ENCODE measurements around the gene CAV3.

CAV3 gene

GRCh38 chr3:8755564-8756237 lies 22.1 kb downstream of the CAV3 start:
- TF ChIP-seq EZH2phosphoT487 (IDR thresholded peaks at IDR 0.05; ENCODE audit: low read depth) (no peak), CTCF (IDR thresholded peaks at IDR 0.05; ENCODE audit: low read depth, low read length) (peak; percentile 12; the same call in 1 of the 2 replicates)
- no peak overlapping the region for H3K4me2 ChIP-seq (ENCODE audit: low read length)
- no peaks in the 10 kb centered on the region for H3K9me3 ChIP-seq (ENCODE audit: insufficient read depth, low read length)
- H4K20me1 ChIP-seq (ENCODE audit: insufficient read depth, low read length): no peaks in the 10 kb centered on the region
- no peak overlapping the region for H2AFZ ChIP-seq (ENCODE audit: low read depth, low read length)
- peaks cover 17% of the 10 kb centered on the region for H3K36me3 ChIP-seq (replicated peaks; ENCODE audit: low read depth, low read length)
- no peak overlapping the region for H3K4me3 ChIP-seq (ENCODE audit: low read length)
- no peak overlapping the region for H3K9ac ChIP-seq (ENCODE audit: low read length)
- peaks cover 36% of the 10 kb centered on the region for H3K4me1 ChIP-seq (ENCODE audit: low read length)
- H3K27ac ChIP-seq (ENCODE audit: low read length): no peak overlapping the region
- no peaks in the 10 kb centered on the region for H3K27me3 ChIP-seq (ENCODE audit: low read depth, low read length)
- peaks cover 5% of the 10 kb centered on the region; the same call in 1 of the 2 replicates for H3K79me2 ChIP-seq (ENCODE audit: low read length)

DNA sequence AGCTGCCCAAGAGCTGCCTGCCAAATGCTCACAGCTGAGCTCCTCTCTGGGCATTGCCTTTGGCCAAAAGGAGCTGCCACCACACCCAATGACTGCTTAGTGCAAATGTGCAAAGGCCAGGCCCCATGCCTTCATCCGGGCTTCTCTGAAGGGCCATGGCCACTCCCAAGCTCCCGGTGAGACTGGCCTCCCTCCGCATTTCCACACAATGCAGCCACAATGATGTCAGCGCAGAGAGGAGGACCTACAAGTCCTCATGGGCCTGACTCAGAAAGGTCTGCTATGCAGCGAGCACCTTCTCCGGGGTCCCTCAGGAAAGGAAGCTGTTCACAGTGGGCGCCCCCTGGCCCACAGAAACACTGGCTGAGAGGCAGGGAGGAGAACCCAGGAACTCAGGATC lies 23.1 kb downstream of the CAV3 start:
- peaks cover 5% of the 10 kb centered on the region; the same call in 1 of the 2 replicates for H3K79me2 ChIP-seq (ENCODE audit: low read length)
- H2AFZ ChIP-seq (ENCODE audit: low read depth, low read length): no peak overlapping the region
- no peaks in the 10 kb centered on the region for H3K27me3 ChIP-seq (ENCODE audit: low read depth, low read length)

DNA sequence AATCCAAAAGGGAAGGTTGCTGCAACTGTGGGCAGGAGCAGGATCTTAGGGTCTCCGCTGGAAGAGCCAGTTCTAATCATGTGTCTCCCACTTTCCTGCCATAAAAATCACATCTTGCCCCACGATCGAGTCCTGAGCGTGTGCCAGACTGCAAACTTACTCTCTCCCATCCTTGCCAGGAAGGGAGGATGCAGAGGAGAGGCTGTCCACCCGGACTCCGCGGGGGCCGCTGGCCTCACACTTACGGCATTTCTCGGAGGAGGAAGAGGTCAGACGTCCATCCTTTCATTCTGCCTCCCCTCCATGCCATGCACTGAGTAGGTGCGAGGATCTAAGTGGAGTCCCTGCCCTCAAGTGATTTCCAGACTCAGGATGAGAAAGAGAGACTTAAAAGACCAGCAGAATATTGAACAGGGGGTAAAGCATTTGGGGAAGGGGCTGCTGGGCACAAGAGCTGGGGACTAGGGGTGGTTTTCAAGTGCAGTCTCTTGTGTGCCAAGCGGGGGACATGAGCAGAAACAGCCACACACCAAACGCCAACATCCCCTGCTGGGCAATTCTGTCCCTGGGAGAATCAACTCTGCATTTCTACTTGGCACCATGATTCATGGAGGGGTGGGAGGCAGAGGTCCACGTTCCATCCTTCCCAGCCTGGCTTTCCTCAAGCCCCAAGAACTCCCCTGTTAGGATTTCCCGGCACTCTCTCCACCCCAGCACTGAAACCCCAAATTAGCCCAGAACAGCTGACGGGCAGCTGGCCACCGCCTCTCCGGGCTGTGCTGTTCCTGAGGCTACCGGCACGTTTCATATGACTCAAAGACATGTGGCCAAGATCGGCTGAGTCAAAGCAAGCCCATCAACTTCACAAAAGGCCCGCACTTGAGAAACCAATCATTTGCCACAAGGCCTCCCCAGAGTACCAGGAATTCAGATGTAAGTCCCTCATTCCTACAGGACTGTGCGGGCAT lies 24.2 kb downstream of the CAV3 start:
- TF ChIP-seq EZH2phosphoT487 (IDR thresholded peaks at IDR 0.05; ENCODE audit: low read depth) (no peak), CTCF (IDR thresholded peaks at IDR 0.05; ENCODE audit: low read depth, low read length) (no peak)
- H3K27ac ChIP-seq (ENCODE audit: low read length): peak overlapping the region; percentile 82
- peaks cover 5% of the 10 kb centered on the region; the same call in 1 of the 2 replicates for H3K79me2 ChIP-seq (ENCODE audit: low read length)
- H3K27me3 ChIP-seq (ENCODE audit: low read depth, low read length): no peaks in the 10 kb centered on the region
- H3K4me2 ChIP-seq (ENCODE audit: low read length): peak overlapping the region; percentile 38
- H4K20me1 ChIP-seq (ENCODE audit: insufficient read depth, low read length): no peaks in the 10 kb centered on the region
- H3K4me1 ChIP-seq (ENCODE audit: low read length): peaks cover 49% of the 10 kb centered on the region
- no peak overlapping the region for H2AFZ ChIP-seq (ENCODE audit: low read depth, low read length)
- peak overlapping the region; percentile 18; the same call in 1 of the 2 replicates for H3K4me3 ChIP-seq (ENCODE audit: low read length)
- H3K9ac ChIP-seq (ENCODE audit: low read length): peak overlapping the region; percentile 28; the same call in 1 of the 2 replicates
- no peaks in the 10 kb centered on the region for H3K9me3 ChIP-seq (ENCODE audit: insufficient read depth, low read length)
- H3K36me3 ChIP-seq (replicated peaks; ENCODE audit: low read depth, low read length): peaks cover 15% of the 10 kb centered on the region

More for the DNA sequence above, 23.1 kb downstream of the CAV3 start:
- Histone ChIP-seq H3K9me3 (ENCODE audit: insufficient read depth, low read length) (no peaks in the 10 kb centered on the region), H3K9ac (ENCODE audit: low read length) (no peak overlapping the region), H3K4me3 (ENCODE audit: low read length) (no peak overlapping the region), H3K27ac (ENCODE audit: low read length) (no peak overlapping the region), H3K4me2 (ENCODE audit: low read length) (no peak overlapping the region), H3K4me1 (ENCODE audit: low read length) (peaks cover 38% of the 10 kb centered on the region), H3K36me3 (replicated peaks; ENCODE audit: low read depth, low read length) (peaks cover 21% of the 10 kb centered on the region), H4K20me1 (ENCODE audit: insufficient read depth, low read length) (no peaks in the 10 kb centered on the region)
- TF ChIP-seq CTCF (IDR thresholded peaks at IDR 0.05; ENCODE audit: low read depth, low read length): no peak
- no peak for TF ChIP-seq EZH2phosphoT487 (IDR thresholded peaks at IDR 0.05; ENCODE audit: low read depth)

Measured in OCI-LY3 (cell line).